ENCODE data around the gene CEND1.

GRCh38 chr11:829176-829846, 39.4 kb upstream of the CEND1 start:
- TF ChIP-seq EP300 (IDR thresholded peaks at IDR 0.05) (no peak), CTCF (IDR thresholded peaks at IDR 0.05) (no peak)

All from gastroesophageal sphincter (tissue), 3 donors.